HEK293 (cell line): ENCODE measurements around the gene METTL26.

ENCODE experiments used
- CTCF ChIA-PET: fragments of 350-600 bp; formaldehyde crosslinking; extraction: SDS; loops from one replicate; lab custom pipeline; 2021; ENCODE audit warnings: antibody characterized with exemption; lab: Yijun Ruan, JAX
- POLR2A ChIA-PET: fragments of 300-600 bp; formaldehyde crosslinking; extraction: SDS; loops from one replicate; lab custom pipeline; 2020; ENCODE audit warnings: antibody characterized with exemption, inconsistent platforms; lab: Yijun Ruan, JAX
- H3K27ac ChIP-seq: fragments of 200-500 bp; sonication (Bioruptor generic); 2 replicates; pipeline ENCODE4 v1.5.1; 2014; ENCODE audit warnings: low read depth, low read length, control low read depth, inconsistent platforms; ENCODE audit errors: extremely low read depth
- H3K36me3 ChIP-seq, 2 experiments: fragments of 200-500 bp in 1 of 2; sonication (Bioruptor generic) in 1 of 2; 1 replicate in 1 of 2; 2 replicates in 1 of 2; pipeline ENCODE4 v1.5.1; 2014 to 2017; ENCODE audit warnings: inconsistent platforms in 2 of 2, low read length in 2 of 2; ENCODE audit not compliant: control insufficient read depth in 2 of 2, insufficient read depth in 1 of 2
- H3K4me1 ChIP-seq: fragments of 200-500 bp; sonication (Bioruptor generic); 2 replicates; pipeline ENCODE4 v1.5.1; 2014; ENCODE audit warnings: mild to moderate bottlenecking, low read length, inconsistent platforms; ENCODE audit not compliant: control insufficient read depth, insufficient read depth
- H3K4me3 ChIP-seq: 2 replicates; pipeline ENCODE4 v1.5.1; 2011; ENCODE audit warnings: low read depth, mild to moderate bottlenecking, control low read depth, low read length, moderate library complexity
- H3K9me3 ChIP-seq: fragments of 200-500 bp; sonication (Bioruptor generic); 2 replicates; pipeline ENCODE4 v1.5.1; 2014; ENCODE audit warnings: low read depth, low read length, inconsistent platforms; ENCODE audit not compliant: control insufficient read depth, insufficient read depth
- GLIS2 ChIP-seq: fragments of 450-650 bp; formaldehyde crosslinking; IDR thresholded peaks from 2 replicates; pipeline ENCODE4 v1.5.1; 2016; ENCODE audit warnings: missing biosample characterization, missing genetic modification characterization
- KLF1 ChIP-seq: fragments of 450-650 bp; formaldehyde crosslinking; IDR thresholded peaks from 2 replicates; pipeline ENCODE4 v1.5.1; 2016; ENCODE audit warnings: missing biosample characterization, missing genetic modification characterization
- MZF1 ChIP-seq: fragments of 450-650 bp; formaldehyde crosslinking; IDR thresholded peaks from 2 replicates; pipeline ENCODE4 v1.5.1; 2017; ENCODE audit warnings: missing biosample characterization, missing genetic modification characterization, borderline replicate concordance
- SP2 ChIP-seq: fragments of 450-650 bp; formaldehyde crosslinking; IDR thresholded peaks from 2 replicates; pipeline ENCODE4 v1.5.1; 2016; ENCODE audit warnings: missing biosample characterization, missing genetic modification characterization
- ZBTB48 ChIP-seq: fragments of 450-650 bp; formaldehyde crosslinking; IDR thresholded peaks from 2 replicates; pipeline ENCODE4 v1.5.1; 2016; ENCODE audit warnings: missing biosample characterization, missing genetic modification characterization
- ZBTB7A ChIP-seq: fragments of 450-650 bp; formaldehyde crosslinking; IDR thresholded peaks from 2 replicates; pipeline ENCODE4 v1.5.1; 2016; ENCODE audit warnings: low read depth, missing biosample characterization, missing genetic modification characterization
- ZFHX2 ChIP-seq: fragments of 450-650 bp; formaldehyde crosslinking; conservative IDR thresholded peaks from 2 replicates; pipeline ENCODE4 v1.5.1; 2016; ENCODE audit warnings: missing biosample characterization, missing genetic modification characterization
- ZIC2 ChIP-seq: fragments of 450-650 bp; formaldehyde crosslinking; IDR thresholded peaks from 2 replicates; pipeline ENCODE4 v1.5.1; 2016; ENCODE audit warnings: missing biosample characterization, missing genetic modification characterization
- ZNF138 ChIP-seq: fragments of 450-650 bp; formaldehyde crosslinking; IDR thresholded peaks from 2 replicates; pipeline ENCODE4 v1.5.1; 2016; ENCODE audit warnings: missing biosample characterization, missing genetic modification characterization, borderline replicate concordance
- ZNF274 ChIP-seq, 2 experiments: fragments of 200-500 bp in 1 of 2; fragments of 450-650 bp in 1 of 2; sonication (Bioruptor generic) in 1 of 2; formaldehyde crosslinking in 1 of 2; IDR thresholded peaks; 2 replicates each; pipeline versions ENCODE4 v1.5.1 to v1.6.1; 2014 to 2016; ENCODE audit warnings: borderline replicate concordance in 1 of 2, inconsistent platforms in 1 of 2, low read length in 1 of 2, missing biosample characterization in 1 of 2, missing genetic modification characterization in 1 of 2
- ZNF280D ChIP-seq: fragments of 450-650 bp; formaldehyde crosslinking; IDR thresholded peaks from 2 replicates; pipeline ENCODE4 v1.5.1; 2016; ENCODE audit warnings: missing biosample characterization, missing genetic modification characterization
- ZNF341 ChIP-seq: fragments of 450-650 bp; formaldehyde crosslinking; IDR thresholded peaks from 2 replicates; pipeline ENCODE4; 2016; ENCODE audit warnings: low read depth, missing biosample characterization, missing genetic modification characterization
- ZNF394 ChIP-seq: fragments of 450-650 bp; formaldehyde crosslinking; IDR thresholded peaks from 2 replicates; pipeline ENCODE4 v1.5.1; 2016; ENCODE audit warnings: missing biosample characterization, missing genetic modification characterization, mild to moderate bottlenecking, moderate library complexity, borderline replicate concordance
- ZNF449 ChIP-seq: fragments of 450-650 bp; formaldehyde crosslinking; IDR thresholded peaks from 2 replicates; pipeline ENCODE4 v1.5.1; 2017; ENCODE audit warnings: missing biosample characterization, mild to moderate bottlenecking, missing genetic modification characterization, moderate library complexity
- ZNF544 ChIP-seq: fragments of 450-650 bp; formaldehyde crosslinking; IDR thresholded peaks from 2 replicates; pipeline ENCODE4 v1.5.0; 2017; ENCODE audit warnings: missing biosample characterization, missing genetic modification characterization
- ZNF548 ChIP-seq: fragments of 450-650 bp; formaldehyde crosslinking; IDR thresholded peaks from 2 replicates; pipeline ENCODE4 v1.5.1; 2016; ENCODE audit warnings: missing biosample characterization, missing genetic modification characterization
- ZNF549 ChIP-seq: fragments of 450-650 bp; IDR thresholded peaks from 2 replicates; pipeline ENCODE4 v1.5.1; 2018; ENCODE audit warnings: missing biosample characterization, missing genetic modification characterization, mild to moderate bottlenecking, inconsistent platforms, moderate library complexity
- ZNF558 ChIP-seq: fragments of 450-650 bp; formaldehyde crosslinking; IDR thresholded peaks from 2 replicates; pipeline ENCODE4 v1.5.1; 2016; ENCODE audit warnings: missing biosample characterization, missing genetic modification characterization
- ZNF658 ChIP-seq: fragments of 450-650 bp; formaldehyde crosslinking; IDR thresholded peaks from 2 replicates; pipeline ENCODE4; 2016; ENCODE audit warnings: missing biosample characterization, missing genetic modification characterization
- ZNF747 ChIP-seq: fragments of 450-650 bp; formaldehyde crosslinking; IDR thresholded peaks from 2 replicates; pipeline ENCODE4 v1.5.1; 2016; ENCODE audit warnings: missing biosample characterization, missing genetic modification characterization
- TF ChIP-seq, protein P1 (sequence below): fragments of 450-650 bp; formaldehyde crosslinking; IDR thresholded peaks from 2 replicates; pipeline ENCODE4 v1.5.1; 2017; ENCODE audit warnings: missing biosample characterization, missing genetic modification characterization

METTL26 gene

DNA sequence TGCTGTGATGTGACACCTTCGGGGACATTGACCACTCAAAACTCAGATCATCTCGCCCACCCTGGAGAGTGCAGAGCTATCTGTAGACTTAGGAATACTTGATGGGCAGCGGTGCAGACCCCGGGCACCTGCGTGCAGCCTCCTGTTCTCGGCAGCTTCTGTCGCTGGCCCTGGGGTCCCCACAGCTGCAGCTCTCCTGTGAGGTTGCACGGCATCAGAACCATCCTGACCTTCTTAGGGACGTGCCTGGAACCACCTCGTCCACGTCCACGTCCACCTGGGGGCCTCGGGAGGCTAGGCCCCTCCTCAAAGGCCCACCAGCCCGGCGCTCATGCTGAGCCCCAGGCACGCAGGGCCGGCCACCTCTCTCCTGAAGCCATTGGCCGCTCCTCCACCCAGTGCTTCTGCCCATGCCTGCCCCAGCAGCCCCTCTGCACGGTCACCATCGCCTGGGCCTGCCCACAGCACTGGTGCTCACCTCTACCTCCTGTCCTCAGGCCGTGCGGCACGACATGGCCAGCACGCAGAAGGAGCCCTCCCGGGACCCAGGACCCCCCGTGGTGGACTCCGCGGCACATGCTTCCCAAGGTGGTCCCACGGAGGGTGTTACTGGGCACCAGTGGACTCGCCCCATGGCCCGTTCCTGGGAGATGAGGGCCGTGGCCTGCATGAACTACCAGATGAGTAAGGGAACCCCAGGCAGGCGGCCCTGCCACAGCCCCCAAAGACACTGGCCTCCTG lies 7.6 kb downstream of the METTL26 start:
- H3K36me3 ChIP-seq = peaks cover 0 to 7% of the 10 kb centered on the region in 2 experiments; a peak in 1 of 3 replicates
- H3K9me3 ChIP-seq = no peaks in the 10 kb centered on the region
- no peak overlapping the region for H3K27ac ChIP-seq
- CTCF ChIA-PET = interaction anchor here (0.6 kb wide), 2 partner anchors 15 to 84 kb away, joined by 3 read pairs; no protein-coding TSS in a partner anchor
- H3K4me1 ChIP-seq = peaks cover 2% of the 10 kb centered on the region; the same call in 1 of the 2 replicates
- H3K4me3 ChIP-seq = no peak overlapping the region
- no peak for TF ChIP-seq ZBTB48
- peak; percentile 40; the same call in 1 of the 2 replicates for TF ChIP-seq GLIS2 (tag by site-specific recombination)
- TF ChIP-seq ZNF658 = no peak
- TF ChIP-seq ZNF138 = no peak
- no peak for TF ChIP-seq SP2
- TF ChIP-seq, protein P1, sequence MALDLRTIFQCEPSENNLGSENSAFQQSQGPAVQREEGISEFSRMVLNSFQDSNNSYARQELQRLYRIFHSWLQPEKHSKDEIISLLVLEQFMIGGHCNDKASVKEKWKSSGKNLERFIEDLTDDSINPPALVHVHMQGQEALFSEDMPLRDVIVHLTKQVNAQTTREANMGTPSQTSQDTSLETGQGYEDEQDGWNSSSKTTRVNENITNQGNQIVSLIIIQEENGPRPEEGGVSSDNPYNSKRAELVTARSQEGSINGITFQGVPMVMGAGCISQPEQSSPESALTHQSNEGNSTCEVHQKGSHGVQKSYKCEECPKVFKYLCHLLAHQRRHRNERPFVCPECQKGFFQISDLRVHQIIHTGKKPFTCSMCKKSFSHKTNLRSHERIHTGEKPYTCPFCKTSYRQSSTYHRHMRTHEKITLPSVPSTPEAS (tag by site-specific recombination) = no peak
- no peak for TF ChIP-seq ZNF549
- POLR2A ChIA-PET = no interaction called here

DNA sequence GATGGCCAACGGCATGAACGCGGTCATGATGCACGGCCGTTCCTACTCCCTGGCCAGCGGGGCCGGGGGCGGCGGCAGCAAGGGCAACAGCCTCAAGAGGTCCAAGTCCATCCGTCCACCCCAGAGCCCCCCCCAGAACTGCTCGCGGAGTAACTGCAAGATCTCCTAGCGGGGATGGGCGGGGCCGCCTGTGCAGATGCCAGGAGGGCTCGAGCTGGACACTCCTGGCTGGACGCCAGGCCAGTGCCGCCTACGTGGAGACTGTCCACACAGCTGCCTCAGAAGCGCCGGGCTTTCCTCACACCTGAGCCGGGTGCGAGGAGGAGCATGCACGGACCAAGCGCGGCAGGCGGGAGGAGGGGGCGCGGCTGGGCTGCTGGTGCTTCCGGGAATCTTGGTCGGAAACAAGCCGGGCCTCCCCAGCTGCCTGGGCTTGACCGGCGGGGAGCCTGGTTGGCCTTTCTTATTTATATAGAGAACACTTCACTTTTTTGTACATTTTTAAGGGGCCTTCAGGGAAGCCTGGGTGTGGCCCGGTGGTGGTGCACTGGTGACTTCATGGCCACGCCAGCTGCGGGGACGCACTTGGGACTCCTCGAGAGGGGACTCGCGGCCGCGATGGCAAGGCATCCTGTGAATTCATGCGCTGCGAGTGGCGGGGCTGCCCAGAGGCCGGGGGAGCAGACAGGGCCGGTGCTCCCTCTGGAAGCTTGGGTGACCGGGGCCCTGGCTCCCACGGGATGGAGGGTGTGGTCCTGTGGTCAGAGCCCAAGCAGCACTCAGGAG lies 8.5 kb downstream of the METTL26 start:
- no peak overlapping the region for H3K4me3 ChIP-seq
- no peaks in the 10 kb centered on the region for H3K9me3 ChIP-seq
- no peaks in the 10 kb centered on the region for H3K36me3 ChIP-seq
- H3K4me1 ChIP-seq = peaks cover 2% of the 10 kb centered on the region; the same call in 1 of the 2 replicates
- POLR2A ChIA-PET = no interaction called here
- no peak overlapping the region for H3K27ac ChIP-seq
- TF ChIP-seq ZNF747 (no peak), KLF1 (tag by site-specific recombination) (peak; percentile 11; the same call in 1 of the 2 replicates), ZNF341 (peak; percentile 60), ZFHX2 (tag by site-specific recombination) (peak; percentile 20; the same call in 1 of the 2 replicates), ZNF544 (tag by site-specific recombination) (no peak), ZNF449 (tag by site-specific recombination) (peak; percentile 81), MZF1 (no peak), ZNF274 (IDR thresholded peaks at IDR 0.05; ENCODE audit: low read length) (no peak), ZNF274 (tag by site-specific recombination; IDR thresholded peaks at IDR 0.05; ENCODE audit: borderline replicate concordance) (no peak), ZIC2 (tag by site-specific recombination) (no peak), ZBTB7A (tag by site-specific recombination) (no peak), ZNF558 (tag by site-specific recombination) (no peak), ZNF280D (no peak), ZNF394 (no peak), ZNF548 (tag by site-specific recombination) (no peak)
- TF ChIP-seq, all 188 proteins: peak for 4
- CTCF ChIA-PET = no interaction called here
